ENCODE measurements around the gene OSBPL3.

The OSBPL3 gene

DNA sequence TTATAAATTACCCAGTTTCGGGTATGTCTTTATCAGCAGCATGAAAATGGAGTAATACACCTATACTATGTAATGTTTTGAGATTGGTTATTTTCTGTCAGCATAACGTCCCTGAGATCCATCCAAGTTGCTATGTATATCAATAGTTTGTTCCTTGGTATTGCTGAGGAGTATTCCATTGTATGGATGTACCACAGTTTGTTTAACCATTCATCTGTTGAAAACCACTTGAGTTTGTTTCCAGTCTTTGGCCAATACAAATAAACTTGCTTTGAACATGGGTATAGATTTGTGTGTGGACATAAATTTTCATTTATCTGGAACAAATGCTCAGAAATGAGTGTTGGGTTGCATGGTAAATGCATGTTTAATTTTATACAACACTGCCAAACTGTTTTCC lies 119.4 kb downstream of the OSBPL3 start:
- Mint-ChIP-seq H3K4me3 (no peak overlapping the region), H3K4me1 (no peaks in the 10 kb centered on the region), H3K9me3 (no peaks in the 10 kb centered on the region), H3K27me3 (ENCODE audit: low read depth, poor library complexity) (no peaks in the 10 kb centered on the region), H3K27ac (no peak overlapping the region), H3K36me3 (ENCODE audit: low read depth) (peaks cover 11% of the 10 kb centered on the region)
- no peak for DNase-seq
- TF ChIP-seq, protein P1, sequence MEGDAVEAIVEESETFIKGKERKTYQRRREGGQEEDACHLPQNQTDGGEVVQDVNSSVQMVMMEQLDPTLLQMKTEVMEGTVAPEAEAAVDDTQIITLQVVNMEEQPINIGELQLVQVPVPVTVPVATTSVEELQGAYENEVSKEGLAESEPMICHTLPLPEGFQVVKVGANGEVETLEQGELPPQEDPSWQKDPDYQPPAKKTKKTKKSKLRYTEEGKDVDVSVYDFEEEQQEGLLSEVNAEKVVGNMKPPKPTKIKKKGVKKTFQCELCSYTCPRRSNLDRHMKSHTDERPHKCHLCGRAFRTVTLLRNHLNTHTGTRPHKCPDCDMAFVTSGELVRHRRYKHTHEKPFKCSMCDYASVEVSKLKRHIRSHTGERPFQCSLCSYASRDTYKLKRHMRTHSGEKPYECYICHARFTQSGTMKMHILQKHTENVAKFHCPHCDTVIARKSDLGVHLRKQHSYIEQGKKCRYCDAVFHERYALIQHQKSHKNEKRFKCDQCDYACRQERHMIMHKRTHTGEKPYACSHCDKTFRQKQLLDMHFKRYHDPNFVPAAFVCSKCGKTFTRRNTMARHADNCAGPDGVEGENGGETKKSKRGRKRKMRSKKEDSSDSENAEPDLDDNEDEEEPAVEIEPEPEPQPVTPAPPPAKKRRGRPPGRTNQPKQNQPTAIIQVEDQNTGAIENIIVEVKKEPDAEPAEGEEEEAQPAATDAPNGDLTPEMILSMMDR (IDR thresholded peaks at IDR 0.05): no peak

DNA sequence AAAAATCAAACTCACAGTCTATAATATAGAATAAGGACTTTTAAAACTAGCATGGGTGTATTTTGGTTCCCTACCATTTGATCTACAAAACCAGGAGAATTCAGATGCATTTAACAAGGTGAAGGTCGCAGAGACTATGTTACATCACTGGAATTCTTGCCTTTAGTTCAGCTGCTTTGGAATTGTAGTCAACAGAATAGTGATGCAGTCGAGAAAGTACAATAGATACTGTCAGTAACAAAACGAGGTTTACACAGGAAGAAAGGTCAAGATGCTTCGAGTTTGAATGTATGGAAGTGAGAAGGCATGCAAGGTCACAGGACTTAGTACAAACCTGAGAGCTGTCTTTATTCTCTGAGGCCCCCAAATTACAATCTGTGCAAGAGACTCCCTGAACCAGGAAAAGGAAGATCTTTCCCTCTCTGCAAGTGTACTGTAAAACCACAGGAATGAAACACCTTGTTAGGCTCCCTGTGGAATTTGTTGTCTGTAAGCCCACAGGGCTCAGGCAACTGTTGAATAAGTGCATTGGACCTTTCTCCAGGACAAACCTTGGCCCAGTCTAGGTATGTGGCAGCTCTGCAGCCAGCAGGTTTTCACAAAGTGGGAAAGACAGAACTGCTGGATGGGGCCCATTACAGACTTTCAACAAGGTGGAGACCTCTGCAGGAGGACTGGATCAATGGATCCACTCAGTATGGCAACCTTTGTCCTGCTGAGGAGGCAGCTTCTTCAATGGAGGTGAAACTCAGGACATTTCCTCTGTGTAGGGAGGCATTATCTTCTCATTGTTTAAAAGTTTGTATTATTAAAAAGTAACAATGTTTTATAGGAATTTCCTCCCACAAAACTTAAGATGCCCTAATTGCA lies 121.6 kb downstream of the OSBPL3 start:
- Mint-ChIP-seq H3K4me1 (no peaks in the 10 kb centered on the region), H3K27ac (no peak overlapping the region), H3K4me3 (no peak overlapping the region), H3K27me3 (ENCODE audit: low read depth, poor library complexity) (peaks cover 5% of the 10 kb centered on the region), H3K36me3 (ENCODE audit: low read depth) (peaks cover 11% of the 10 kb centered on the region), H3K9me3 (no peaks in the 10 kb centered on the region)
- TF ChIP-seq, protein P1 (IDR thresholded peaks at IDR 0.05): no peak
- DNase-seq: no peak

GRCh38 chr7:24857623-24858022 lies 122.4 kb downstream of the OSBPL3 start:
- DNase-seq: no peak
- Mint-ChIP-seq H3K27me3 (ENCODE audit: low read depth, poor library complexity) (peaks cover 5% of the 10 kb centered on the region), H3K4me3 (no peak overlapping the region), H3K36me3 (ENCODE audit: low read depth) (peaks cover 11% of the 10 kb centered on the region), H3K4me1 (peaks cover under 1% of the 10 kb centered on the region), H3K9me3 (no peaks in the 10 kb centered on the region), H3K27ac (no peak overlapping the region)
- TF ChIP-seq, protein P1 (IDR thresholded peaks at IDR 0.05): no peak

DNA sequence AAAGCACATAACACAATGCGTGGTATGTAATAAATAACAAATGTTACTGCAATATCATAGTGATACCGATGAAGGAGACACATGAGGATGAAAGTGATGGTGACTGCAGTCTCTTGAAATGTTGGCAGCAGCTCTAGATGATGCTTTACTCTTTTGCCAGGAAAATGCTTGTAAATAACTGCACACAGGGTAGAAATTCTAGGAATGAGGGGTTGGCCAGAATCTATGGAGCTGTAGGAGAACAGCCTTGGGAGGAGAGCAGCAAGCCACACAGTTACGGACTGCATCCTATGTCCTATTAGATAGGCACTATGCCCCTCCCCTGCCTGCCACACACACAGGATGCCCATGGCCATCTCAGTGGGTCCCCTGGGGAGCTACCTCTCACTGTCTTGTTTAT lies 125.1 kb downstream of the OSBPL3 start:
- H3K27me3 Mint-ChIP-seq (ENCODE audit: low read depth, poor library complexity): peaks cover 5% of the 10 kb centered on the region
- H3K36me3 Mint-ChIP-seq (ENCODE audit: low read depth): no peaks in the 10 kb centered on the region
- no peak overlapping the region for H3K4me3 Mint-ChIP-seq
- TF ChIP-seq, protein P1 (IDR thresholded peaks at IDR 0.05): no peak
- no peaks in the 10 kb centered on the region for H3K9me3 Mint-ChIP-seq
- H3K27ac Mint-ChIP-seq: no peak overlapping the region
- peaks cover 12% of the 10 kb centered on the region for H3K4me1 Mint-ChIP-seq
- DNase-seq: no peak

DNA sequence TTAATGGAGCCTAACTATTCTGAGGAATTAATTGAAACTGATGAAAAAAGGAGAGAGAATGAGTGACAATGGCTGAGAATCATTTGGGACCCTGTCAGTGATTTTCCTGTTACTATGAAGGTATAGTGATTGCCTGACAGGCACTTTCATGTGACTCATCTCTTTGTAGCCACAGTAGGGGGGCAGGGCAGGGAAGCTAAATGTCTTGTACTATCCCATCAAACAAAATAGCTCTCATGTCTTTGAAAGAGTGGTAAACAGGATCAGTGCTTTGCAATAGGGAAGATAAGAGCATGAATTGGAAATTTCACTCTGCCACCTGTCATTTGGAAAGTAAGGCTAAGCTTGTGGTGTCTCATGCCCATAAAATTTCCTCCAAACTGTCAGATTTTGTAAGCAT lies 128.2 kb downstream of the OSBPL3 start:
- Mint-ChIP-seq H3K27me3 (ENCODE audit: low read depth, poor library complexity) (peaks cover 9% of the 10 kb centered on the region), H3K4me1 (peaks cover 12% of the 10 kb centered on the region), H3K9me3 (no peaks in the 10 kb centered on the region), H3K36me3 (ENCODE audit: low read depth) (no peaks in the 10 kb centered on the region), H3K4me3 (no peak overlapping the region), H3K27ac (no peak overlapping the region)
- DNase-seq: no peak
- TF ChIP-seq, protein P1 (IDR thresholded peaks at IDR 0.05): no peak

DNA sequence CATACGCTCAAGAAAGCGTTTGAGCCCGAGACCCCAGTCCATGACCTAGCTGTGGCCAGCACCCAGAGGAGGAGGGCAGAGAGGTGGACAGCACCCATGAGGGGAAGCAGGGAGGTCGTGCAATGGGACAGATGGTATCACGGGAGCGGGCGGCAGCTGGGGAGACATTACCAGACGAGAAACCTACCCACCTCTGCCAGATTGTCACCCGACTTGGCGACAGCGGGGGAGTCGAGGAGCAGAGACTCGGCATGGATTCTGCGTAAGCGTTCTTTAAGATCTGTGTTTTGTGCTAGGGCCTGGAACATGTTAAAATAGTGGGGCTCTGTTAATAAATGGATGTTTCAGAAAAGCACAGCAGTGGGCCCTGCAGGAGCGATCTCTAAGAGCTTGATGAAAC lies 131.1 kb downstream of the OSBPL3 start:
- peaks cover 4% of the 10 kb centered on the region for H3K27me3 Mint-ChIP-seq (ENCODE audit: low read depth, poor library complexity)
- H3K4me3 Mint-ChIP-seq: no peak overlapping the region
- H3K4me1 Mint-ChIP-seq: peaks cover 12% of the 10 kb centered on the region
- no peak overlapping the region for H3K27ac Mint-ChIP-seq
- DNase-seq: no peak
- H3K9me3 Mint-ChIP-seq: no peaks in the 10 kb centered on the region
- TF ChIP-seq, protein P1 (IDR thresholded peaks at IDR 0.05): no peak
- H3K36me3 Mint-ChIP-seq (ENCODE audit: low read depth): no peaks in the 10 kb centered on the region
